CD4-positive, alpha-beta memory T cell (primary cell): Measurements from ENCODE around the gene STK39. TPM values are rescaled to one million over a fixed set of nuclear protein-coding genes. Genes with fewer than 3 reads are reported as not detected.
A peak's percentile ranks its signal among the peaks of the same experiment; 100 is the strongest.
"Not testable (repeated sequence)": the region's sequence is repeated elsewhere in the genome, so short reads cannot be mapped to it uniquely, and the experiment has no call there.

Experiments used
- CTCF ChIA-PET: fragments of 350-600 bp; sonication (Branson Sonifier 250); formaldehyde crosslinking; loops from one replicate; lab custom pipeline; 2021; ENCODE audit warnings: inconsistent platforms; ENCODE audit not compliant: partially characterized antibody; lab: Charles Lee
- POLR2A ChIA-PET: fragments of 350-600 bp; sonication (Branson Sonifier 250); formaldehyde crosslinking; loops from one replicate; lab custom pipeline; 2021; ENCODE audit not compliant: partially characterized antibody; lab: Charles Lee
- DNase-seq, 5 donors: peaks; one replicate each; pipeline versions ENCODE4 v3.0.0 to v3.0.0-alpha.2; 2020 to 2022; ENCODE audit warnings: mixed read lengths in 1 of 5
- H3K27ac ChIP-seq: one replicate; pipeline ENCODE4 v1.7.0; 2013; ENCODE audit warnings: low read depth, low read length
- H3K27me3 ChIP-seq: 2 replicates; pipeline ENCODE4 v1.7.0; 2013; ENCODE audit warnings: mild to moderate bottlenecking, low read length, moderate library complexity; ENCODE audit not compliant: insufficient read depth
- H3K36me3 ChIP-seq: 2 replicates; pipeline ENCODE4 v1.7.0; 2013; ENCODE audit warnings: mild to moderate bottlenecking, low read length, moderate library complexity; ENCODE audit not compliant: insufficient read depth
- H3K4me1 ChIP-seq: 2 replicates; pipeline ENCODE4 v1.7.0; 2013; ENCODE audit warnings: mild to moderate bottlenecking, low read length, moderate library complexity; ENCODE audit not compliant: insufficient read depth
- H3K4me3 ChIP-seq, 2 donors: one replicate each; pipeline ENCODE4 v1.7.0; 2013; ENCODE audit warnings: low read length in 2 of 2, mild to moderate bottlenecking in 1 of 2
- H3K9me3 ChIP-seq, 2 donors: one replicate each; pipeline ENCODE4 v1.7.0; 2013; ENCODE audit warnings: low read length in 2 of 2, control low read depth in 1 of 2; ENCODE audit not compliant: control insufficient read depth in 1 of 2
- H3K27ac Mint-ChIP-seq, 7 donors: one replicate each; pipeline ENCODE4 v1.8.0; 2020 to 2021; ENCODE audit warnings: mixed read lengths in 7 of 7, mild to moderate bottlenecking in 6 of 7, inconsistent platforms in 3 of 7, moderate library complexity in 3 of 7
- H3K27me3 Mint-ChIP-seq, 2 donors: one replicate each; pipeline ENCODE4 v1.8.0; 2020 to 2021; ENCODE audit warnings: mixed read lengths in 2 of 2
- H3K36me3 Mint-ChIP-seq, 2 donors: one replicate each; pipeline ENCODE4 v1.8.0; 2020 to 2021; ENCODE audit warnings: mixed read lengths in 2 of 2, inconsistent platforms in 1 of 2, mild to moderate bottlenecking in 1 of 2
- H3K4me1 Mint-ChIP-seq, 4 donors: one replicate each; pipeline ENCODE4 v1.8.0; 2020 to 2021; ENCODE audit warnings: mixed read lengths in 4 of 4, mild to moderate bottlenecking in 1 of 4
- H3K4me3 Mint-ChIP-seq, 8 donors: one replicate each; pipeline ENCODE4 v1.8.0; 2020 to 2021; ENCODE audit warnings: mixed read lengths in 8 of 8, mild to moderate bottlenecking in 7 of 8, moderate library complexity in 6 of 8, inconsistent platforms in 3 of 8
- H3K9me3 Mint-ChIP-seq, 8 donors: one replicate each; pipeline ENCODE4 v1.8.0; 2020 to 2021; ENCODE audit warnings: mixed read lengths in 8 of 8, mild to moderate bottlenecking in 5 of 8, inconsistent platforms in 3 of 8, moderate library complexity in 1 of 8
- intact Hi-C: fragments of 100-400 bp; cut with micrococcal nuclease; formaldehyde crosslinking; loops from one replicate; pipeline ENCODE4 v1.15.1; 2023
- polyA plus RNA-seq, 2 donors: library from polyadenylated mRNA; unstranded; fragments of 300-500 nt; fragmentation: Illumina TruSeq; gene quantifications; one replicate each; pipeline ENCODE4 v1.2.3, GENCODE V29; 2021
- total RNA-seq, 2 experiments: library from RNA; stranded (reverse); gene quantifications; one replicate each; pipeline ENCODE4 v1.2.3, GENCODE V29; 2021

The STK39 gene
- total and polyA plus RNA-seq, 4 experiments from 2014 or later = 4.9 to 27.3 (median 18.2) TPM

DNA sequence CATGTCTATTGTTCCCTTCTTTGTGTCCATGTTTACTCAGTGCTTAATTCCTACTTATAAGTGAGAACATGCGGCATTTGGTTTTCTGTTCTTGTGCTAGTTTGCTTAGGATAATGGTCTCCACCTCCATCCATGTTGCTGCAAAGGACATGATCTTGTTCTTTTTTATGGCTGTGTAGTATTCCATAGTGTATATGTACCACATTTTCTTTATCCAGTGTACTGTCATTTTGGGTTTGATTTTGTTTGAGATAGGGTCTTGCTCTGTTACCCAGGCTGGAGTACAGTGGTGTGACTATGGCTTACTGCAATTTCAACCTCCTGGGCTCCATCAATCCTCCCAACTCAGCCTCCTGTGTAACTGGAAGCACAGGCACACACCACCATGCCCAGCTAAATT lies 125.2 kb downstream of the STK39 start:
- H3K36me3 ChIP-seq = peaks cover 13% of the 10 kb centered on the region
- Mint-ChIP-seq H3K36me3 (peaks cover 28 to 31% of the 10 kb centered on the region in 2 donors), H3K27ac (peak overlapping the region in 1 of 7 donors; percentile 42)

DNA sequence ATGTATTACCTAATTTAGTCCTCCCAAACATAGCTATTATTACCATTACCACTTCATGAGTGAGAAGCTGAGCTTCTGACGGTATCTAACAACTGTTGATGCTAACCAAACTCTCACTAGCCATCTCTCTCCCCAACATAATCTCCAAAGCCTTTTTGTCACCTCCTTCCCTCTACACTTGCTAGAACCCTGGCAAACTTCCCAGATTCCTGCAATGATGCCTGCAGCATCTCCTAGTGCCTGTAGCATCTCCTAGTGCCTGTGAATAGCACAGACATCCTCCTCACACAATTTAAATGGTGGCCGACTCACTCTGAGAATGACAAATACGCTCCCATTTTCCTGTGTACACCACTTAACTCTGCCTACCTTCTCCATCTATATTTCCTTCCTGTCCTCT lies 126.7 kb downstream of the STK39 start:
- no peaks in the 10 kb centered on the region for H3K9me3 ChIP-seq
- CTCF ChIA-PET = interaction anchor here (0.6 to 4.8 kb wide), 8 partner anchors 9 to 1581 kb away, joined by 3 to 53 read pairs (median 20); no protein-coding TSS in a partner anchor

More for the DNA sequence above, 125.2 kb downstream of the STK39 start:
- H3K27me3 ChIP-seq, H3K9me3 Mint-ChIP-seq, H3K4me1 ChIP-seq, H3K9me3 ChIP-seq, H3K27ac ChIP-seq, DNase-seq, H3K27me3 Mint-ChIP-seq, H3K4me3 Mint-ChIP-seq, intact Hi-C loops, H3K4me1 Mint-ChIP-seq, H3K4me3 ChIP-seq, POLR2A ChIA-PET, CTCF ChIA-PET: not testable (repeated sequence)

DNA sequence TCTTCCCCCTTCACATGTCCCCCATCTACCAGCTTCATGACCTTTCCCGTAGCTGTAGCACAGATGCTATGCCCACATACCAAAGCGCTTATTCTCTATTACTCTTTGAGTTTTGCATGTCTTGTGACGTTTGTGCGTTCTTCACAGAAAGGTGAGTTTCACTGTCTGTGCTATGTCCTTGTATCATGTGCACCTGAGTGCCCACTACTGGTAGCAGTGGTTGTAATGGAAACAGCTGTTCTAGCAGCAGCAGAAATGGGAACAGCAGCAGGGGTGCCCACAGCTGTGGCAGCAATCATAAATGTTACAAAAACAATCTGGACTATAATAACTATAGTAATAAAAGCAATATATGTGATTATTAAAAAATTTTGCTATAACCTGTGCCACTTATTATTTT lies 127.1 kb downstream of the STK39 start:
- Histone ChIP-seq H3K27ac (no peak overlapping the region), H3K36me3 (peaks cover 9% of the 10 kb centered on the region), H3K27me3 (no peaks in the 10 kb centered on the region), H3K9me3 (no peaks in the 10 kb centered on the region), H3K4me1 (no peaks in the 10 kb centered on the region), H3K4me3 (no peak overlapping the region)
- no peak overlapping the region for H3K27ac Mint-ChIP-seq
- no peak overlapping the region for H3K4me3 Mint-ChIP-seq
- intact Hi-C loops = no loop called here
- DNase-seq = no peak
- peaks cover 20 to 23% of the 10 kb centered on the region in 2 donors for H3K36me3 Mint-ChIP-seq
- peaks cover 0 to 2% (median under 1%) of the 10 kb centered on the region in 4 donors for H3K4me1 Mint-ChIP-seq
- CTCF ChIA-PET = interaction anchor here (0.6 to 4.8 kb wide), 18 partner anchors 9 to 1581 kb away, joined by 3 to 53 read pairs (median 6); no protein-coding TSS in a partner anchor
- H3K27me3 Mint-ChIP-seq = no peaks in the 10 kb centered on the region
- peaks cover 0 to 2% (median 0%) of the 10 kb centered on the region in 8 donors for H3K9me3 Mint-ChIP-seq
- POLR2A ChIA-PET = no interaction called here

More for the DNA sequence above, 126.7 kb downstream of the STK39 start:
- peaks cover 19 to 24% of the 10 kb centered on the region in 2 donors for H3K36me3 Mint-ChIP-seq
- Histone ChIP-seq H3K4me1 (no peaks in the 10 kb centered on the region), H3K27me3 (no peaks in the 10 kb centered on the region), H3K36me3 (peaks cover 9% of the 10 kb centered on the region), H3K4me3 (no peak overlapping the region), H3K27ac (no peak overlapping the region)
- peaks cover 0 to 1% (median 0%) of the 10 kb centered on the region in 4 donors for H3K4me1 Mint-ChIP-seq
- no peaks in the 10 kb centered on the region for H3K27me3 Mint-ChIP-seq
- H3K4me3 Mint-ChIP-seq = no peak overlapping the region
- POLR2A ChIA-PET = no interaction called here
- H3K9me3 Mint-ChIP-seq = peaks cover 0 to 2% (median 0%) of the 10 kb centered on the region in 8 donors
- H3K27ac Mint-ChIP-seq = no peak overlapping the region
- intact Hi-C loops = no loop called here
- DNase-seq = no peak

DNA sequence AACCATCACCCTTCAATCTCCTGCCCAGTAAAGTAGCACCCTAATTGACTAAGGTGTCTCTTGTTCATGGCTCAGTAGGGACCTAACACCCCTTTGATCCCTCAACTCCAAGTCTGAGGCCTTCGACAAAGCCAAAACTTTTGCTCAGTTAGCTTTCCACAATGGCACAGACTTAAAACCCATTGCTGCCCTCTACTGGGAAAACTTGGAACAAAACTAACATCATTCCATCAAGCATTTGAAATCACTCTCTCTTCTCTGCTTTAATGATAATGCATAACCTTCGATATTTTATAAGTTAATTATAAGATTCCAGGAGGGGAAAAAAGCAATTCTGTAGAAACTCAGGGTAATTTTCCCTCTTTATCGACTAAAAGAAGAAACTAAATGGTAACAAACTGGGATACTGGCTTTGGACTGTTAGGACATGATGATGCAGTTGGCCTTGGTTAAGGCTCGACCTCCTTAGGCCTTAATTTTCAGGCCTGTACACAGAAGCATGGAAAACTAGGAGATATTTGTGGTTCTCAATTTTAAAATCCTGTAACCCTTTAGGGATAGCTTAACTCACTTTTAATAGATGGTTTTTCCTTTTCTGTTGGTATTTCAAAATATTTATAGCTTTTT lies 127.8 kb downstream of the STK39 start:
- H3K36me3 ChIP-seq = peaks cover 9% of the 10 kb centered on the region
- no peaks in the 10 kb centered on the region for H3K4me1 ChIP-seq
- peaks cover 0 to 2% (median 0%) of the 10 kb centered on the region in 8 donors for H3K9me3 Mint-ChIP-seq
- H3K4me1 Mint-ChIP-seq = peaks cover 0 to 2% (median under 1%) of the 10 kb centered on the region in 4 donors
- intact Hi-C loops = no loop called here
- no peaks in the 10 kb centered on the region for H3K27me3 ChIP-seq
- CTCF ChIA-PET = interaction anchor here (0.6 to 4.8 kb wide), 42 partner anchors 9 to 1582 kb away, joined by 3 to 53 read pairs (median 4); no protein-coding TSS in a partner anchor
- no peaks in the 10 kb centered on the region for H3K9me3 ChIP-seq
- H3K4me3 ChIP-seq = no peak overlapping the region
- H3K4me3 Mint-ChIP-seq = no peak overlapping the region
- no peaks in the 10 kb centered on the region for H3K27me3 Mint-ChIP-seq
- POLR2A ChIA-PET = no interaction called here
- H3K27ac ChIP-seq = no peak overlapping the region
- peaks cover 17 to 21% of the 10 kb centered on the region in 2 donors for H3K36me3 Mint-ChIP-seq
- no peak overlapping the region for H3K27ac Mint-ChIP-seq
- DNase-seq = peak in 4 of 5 donors; percentile 18 to 29 (median 26)

DNA sequence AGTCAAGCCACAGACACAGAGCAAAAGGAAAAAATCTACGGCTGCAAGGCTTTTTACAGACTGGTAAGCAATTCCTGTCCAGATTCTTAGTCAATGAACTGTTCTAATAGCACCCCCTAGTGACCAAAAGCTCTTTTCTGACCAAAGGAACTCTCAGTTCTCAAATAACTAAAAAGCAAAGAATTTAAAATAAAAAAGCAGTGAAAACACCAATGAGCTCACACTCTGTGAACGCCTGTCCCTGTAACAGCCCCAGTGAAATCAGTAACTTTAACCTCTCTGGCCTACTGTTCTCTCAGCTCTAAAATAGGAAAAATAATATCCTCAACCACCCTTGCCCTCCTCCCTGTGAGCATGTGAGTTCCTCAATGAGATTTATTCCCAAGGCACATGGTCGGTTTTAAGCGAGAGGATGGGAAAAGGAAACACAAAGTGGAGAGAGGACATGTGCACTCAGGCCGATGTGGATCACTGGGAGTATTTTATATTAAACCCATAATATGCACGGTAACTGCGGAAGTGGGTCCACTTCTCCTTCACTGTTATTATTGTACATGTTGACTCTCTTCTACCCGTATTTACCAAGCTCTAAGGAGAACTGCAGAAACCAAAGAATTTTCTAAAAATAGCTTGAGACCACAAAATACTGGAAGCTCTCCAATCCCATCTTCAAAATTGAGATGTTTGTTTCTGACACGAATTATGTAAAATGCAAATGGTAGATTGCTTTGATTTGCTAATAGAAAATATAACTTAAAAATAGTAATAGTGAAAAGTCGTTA lies 128.5 kb downstream of the STK39 start:
- intact Hi-C loops = no loop called here
- Mint-ChIP-seq H3K4me1 (peaks cover 0 to 2% (median 0%) of the 10 kb centered on the region in 4 donors), H3K9me3 (peaks cover 0 to 2% (median 0%) of the 10 kb centered on the region in 8 donors), H3K36me3 (peaks cover 23% of the 10 kb centered on the region in 2 donors), H3K27ac (no peak overlapping the region), H3K4me3 (no peak overlapping the region), H3K27me3 (no peaks in the 10 kb centered on the region)
- Histone ChIP-seq H3K4me3 (no peak overlapping the region), H3K27ac (no peak overlapping the region), H3K27me3 (no peaks in the 10 kb centered on the region), H3K36me3 (peaks cover 9% of the 10 kb centered on the region), H3K9me3 (no peaks in the 10 kb centered on the region), H3K4me1 (no peaks in the 10 kb centered on the region)
- CTCF ChIA-PET = interaction anchor here (0.6 to 4.8 kb wide), 53 partner anchors 8 to 1581 kb away, joined by 3 to 53 read pairs (median 5); no protein-coding TSS in a partner anchor
- POLR2A ChIA-PET = no interaction called here
- DNase-seq = peak in 4 of 5 donors; percentile 28 to 37 (median 36)

DNA sequence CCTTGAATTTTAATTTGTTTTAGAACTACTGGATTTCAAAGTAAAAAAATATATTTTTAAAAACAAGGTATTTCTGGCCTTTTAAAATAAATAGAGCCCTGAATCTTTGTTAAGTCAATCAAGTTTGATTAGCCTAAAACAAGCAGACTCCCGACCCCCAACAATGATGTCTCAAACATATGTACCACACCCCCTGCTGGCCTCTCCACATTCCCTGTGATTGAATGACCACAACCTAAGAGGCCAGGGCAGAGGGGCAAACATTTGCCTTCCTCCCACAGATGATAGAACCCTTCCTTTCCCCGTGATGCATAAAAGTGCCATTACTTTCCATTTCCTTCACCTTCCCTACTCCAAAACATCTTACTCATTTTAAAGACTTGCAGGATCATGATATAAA lies 130.9 kb downstream of the STK39 start:
- peaks cover 30 to 33% of the 10 kb centered on the region in 2 donors for H3K36me3 Mint-ChIP-seq
- H3K27me3 Mint-ChIP-seq = no peaks in the 10 kb centered on the region
- no peak for DNase-seq
- ChIA-PET POLR2A (no interaction called here), CTCF (interaction anchor here (1.4 to 4.8 kb wide), 7 partner anchors 10 to 220 kb away, joined by 3 to 53 read pairs (median 21); no protein-coding TSS in a partner anchor)
- Histone ChIP-seq H3K27me3 (no peaks in the 10 kb centered on the region), H3K4me3 (no peak overlapping the region), H3K9me3 (no peaks in the 10 kb centered on the region), H3K4me1 (no peaks in the 10 kb centered on the region), H3K27ac (no peak overlapping the region), H3K36me3 (peaks cover 4% of the 10 kb centered on the region)
- intact Hi-C loops = no loop called here
- no peaks in the 10 kb centered on the region for H3K9me3 Mint-ChIP-seq
- no peak overlapping the region for H3K27ac Mint-ChIP-seq
- H3K4me1 Mint-ChIP-seq = peaks cover 0 to 4% (median 1%) of the 10 kb centered on the region in 4 donors
- H3K4me3 Mint-ChIP-seq = no peak overlapping the region

DNA sequence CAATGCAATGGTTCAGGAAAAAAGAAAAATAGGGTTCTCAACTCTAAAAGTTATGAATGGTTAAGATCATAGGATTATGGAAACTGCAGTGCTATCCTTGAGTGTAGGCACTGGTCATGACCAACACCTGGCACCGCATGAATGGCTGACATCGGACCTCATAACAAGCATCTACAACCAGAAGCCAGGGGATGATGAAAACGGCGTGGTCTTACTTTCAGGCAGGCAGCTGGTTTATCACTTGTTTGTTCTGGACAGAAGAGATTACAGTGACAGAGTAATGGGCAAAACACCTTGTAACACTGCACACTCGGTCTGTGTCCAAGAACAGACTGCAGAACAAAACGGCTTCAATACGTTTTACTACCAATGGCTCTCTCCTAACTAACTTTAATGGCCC lies 132.8 kb downstream of the STK39 start:
- no peak overlapping the region for H3K27ac ChIP-seq
- intact Hi-C loops = no loop called here
- no peak overlapping the region for H3K4me3 ChIP-seq
- H3K9me3 ChIP-seq = no peaks in the 10 kb centered on the region
- H3K36me3 Mint-ChIP-seq = peaks cover 38% of the 10 kb centered on the region in 2 donors
- no peaks in the 10 kb centered on the region for H3K4me1 ChIP-seq
- no peak overlapping the region for H3K27ac Mint-ChIP-seq
- no peaks in the 10 kb centered on the region for H3K27me3 Mint-ChIP-seq
- POLR2A ChIA-PET = no interaction called here
- H3K36me3 ChIP-seq = no peaks in the 10 kb centered on the region
- H3K4me3 Mint-ChIP-seq = no peak overlapping the region
- no peaks in the 10 kb centered on the region for H3K9me3 Mint-ChIP-seq
- peaks cover 0 to 4% (median 1%) of the 10 kb centered on the region in 4 donors for H3K4me1 Mint-ChIP-seq
- CTCF ChIA-PET = no interaction called here
- no peak for DNase-seq
- H3K27me3 ChIP-seq = no peaks in the 10 kb centered on the region
